ENCODE measurements around the gene IKBKE.

Gene IKBKE

GRCh38 chr1:206487970-206488369 is 17.7 kb downstream of the IKBKE start:
- POLR2A ChIA-PET, result interaction anchor here (0.7 kb wide), 1 partner anchor 157 kb away, joined by 3 read pairs; no protein-coding TSS in a partner anchor
- DNase-seq (ENCODE audit: extremely low spot score), result no peak
- CTCF ChIA-PET, result interaction anchor here (0.6 to 4.4 kb wide), 6 partner anchors 9 to 176 kb away, joined by 3 to 70 read pairs (median 4); no protein-coding TSS in a partner anchor
- no peak for TF ChIP-seq CTCF (IDR thresholded peaks at IDR 0.05; ENCODE audit: control extremely low read depth, extremely low read depth, low read depth, missing control alignments)

GRCh38 chr1:206488466-206488865 is 18.2 kb downstream of the IKBKE start:
- no peak for DNase-seq (ENCODE audit: extremely low spot score)
- ChIA-PET POLR2A (no interaction called here), CTCF (interaction anchor here (0.6 to 6.1 kb wide), 6 partner anchors 10 to 175 kb away, joined by 3 to 135 read pairs (median 18); partner anchors contain the start of gene IKBKE)
- TF ChIP-seq CTCF (IDR thresholded peaks at IDR 0.05; ENCODE audit: control extremely low read depth, extremely low read depth, low read depth, missing control alignments), result no peak

DNA sequence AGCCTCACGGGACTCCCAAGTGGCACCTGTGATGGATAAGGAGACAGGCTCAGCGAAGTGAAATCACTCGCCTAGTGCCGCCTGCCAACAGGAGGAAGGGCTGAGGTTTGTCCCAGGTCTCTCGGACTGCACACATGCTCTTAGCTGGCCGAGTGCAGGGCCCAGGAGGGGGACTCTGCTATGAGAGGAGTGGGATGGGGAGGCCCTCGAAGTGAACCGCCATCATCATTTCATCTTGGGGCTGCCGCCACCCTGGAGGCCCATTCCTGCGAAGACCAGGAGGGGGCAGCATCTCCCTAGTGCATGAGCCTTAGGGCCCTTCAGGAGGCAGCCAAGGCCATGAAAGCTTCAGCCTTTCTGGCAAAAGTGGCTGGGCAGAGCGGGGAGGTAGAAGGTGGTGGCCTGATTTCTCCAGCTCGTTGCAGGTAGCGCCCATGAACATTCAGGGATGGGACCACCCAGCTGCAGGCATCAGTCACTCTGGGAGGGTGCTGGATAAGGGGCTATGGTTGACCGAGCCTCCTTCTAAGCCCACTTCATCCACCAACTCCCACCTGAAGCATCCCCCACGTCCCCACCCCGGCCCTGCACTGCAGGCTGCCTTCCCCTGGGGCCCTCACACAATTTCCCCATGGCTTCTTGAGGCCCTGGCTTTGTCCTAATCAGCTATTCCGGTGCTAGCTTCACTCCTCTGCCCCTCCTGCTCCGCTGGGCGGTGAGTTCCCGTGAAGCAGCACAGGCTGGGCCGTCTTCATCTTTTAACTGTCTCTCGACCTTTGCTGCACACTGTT is 19.9 kb downstream of the IKBKE start:
- peak; percentile 83 for DNase-seq (ENCODE audit: extremely low spot score)
- POLR2A ChIA-PET, result no interaction called here
- peak; percentile 88 for TF ChIP-seq CTCF (IDR thresholded peaks at IDR 0.05; ENCODE audit: control extremely low read depth, extremely low read depth, low read depth, missing control alignments)
- CTCF ChIA-PET, result interaction anchor here (0.6 to 6.1 kb wide), 58 partner anchors 11 to 493 kb away, joined by 3 to 135 read pairs (median 5); partner anchors contain the start of genes IKBKE and RASSF5

DNA sequence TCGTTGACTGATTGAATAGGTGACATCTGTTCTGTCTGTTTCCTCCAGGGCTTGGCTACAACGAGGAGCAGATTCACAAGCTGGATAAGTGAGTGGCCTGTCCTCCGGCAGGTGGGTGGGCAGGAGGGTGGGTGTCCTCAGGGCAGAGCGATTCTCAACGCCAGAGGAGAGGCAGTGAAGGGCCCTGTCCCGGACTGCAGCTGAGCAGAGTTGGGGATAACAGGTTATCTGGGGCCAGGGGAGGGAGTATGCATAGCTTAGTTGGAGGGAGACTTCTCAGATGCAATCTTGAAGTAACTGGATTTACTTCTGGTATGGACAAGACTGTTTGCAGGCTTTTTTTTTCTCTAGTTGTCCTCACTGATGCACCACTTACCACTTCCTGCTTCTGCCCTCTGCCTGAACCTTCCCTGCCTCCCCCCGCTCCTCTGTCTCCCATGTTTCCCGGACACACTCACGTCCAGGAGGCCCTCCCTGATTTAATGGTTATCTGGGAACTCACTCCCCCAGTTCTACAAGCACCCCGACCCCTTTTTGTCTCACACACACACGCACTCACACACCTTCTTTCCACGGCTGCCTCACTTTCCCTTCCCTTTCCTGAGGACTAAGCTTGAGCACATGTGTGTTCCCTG is 20.6 kb downstream of the IKBKE start:
- DNase-seq (ENCODE audit: extremely low spot score), result no peak
- POLR2A ChIA-PET, result no interaction called here
- CTCF ChIA-PET, result interaction anchor here (0.6 to 6.1 kb wide), 51 partner anchors 11 to 492 kb away, joined by 3 to 135 read pairs (median 5); partner anchors contain the start of genes IKBKE and RASSF5
- no peak for TF ChIP-seq CTCF (IDR thresholded peaks at IDR 0.05; ENCODE audit: control extremely low read depth, extremely low read depth, low read depth, missing control alignments)

DNA sequence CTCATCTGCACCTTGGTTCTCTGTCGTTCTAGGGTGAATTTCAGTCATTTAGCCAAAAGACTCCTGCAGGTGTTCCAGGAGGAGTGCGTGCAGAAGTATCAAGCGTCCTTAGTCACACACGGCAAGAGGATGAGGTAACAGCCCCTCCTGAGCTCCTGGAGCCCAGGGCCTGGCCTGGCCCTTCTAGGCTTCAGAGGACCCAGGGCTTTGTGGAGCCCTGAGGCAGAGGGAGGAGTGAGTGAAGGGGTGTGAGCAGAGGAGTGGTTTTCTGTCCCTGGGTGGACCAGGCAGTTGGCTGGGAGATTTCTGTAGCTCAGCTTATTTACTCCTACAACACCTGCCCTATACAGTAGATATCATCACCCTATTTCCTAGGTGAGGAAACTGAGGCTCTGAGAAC is 21.3 kb downstream of the IKBKE start:
- POLR2A ChIA-PET, result no interaction called here
- no peak for TF ChIP-seq CTCF (IDR thresholded peaks at IDR 0.05; ENCODE audit: control extremely low read depth, extremely low read depth, low read depth, missing control alignments)
- no peak for DNase-seq (ENCODE audit: extremely low spot score)
- CTCF ChIA-PET, result interaction anchor here (1.1 to 6.1 kb wide), 17 partner anchors 10 to 172 kb away, joined by 3 to 135 read pairs (median 10); partner anchors contain the start of gene DYRK3

- no peak for TF ChIP-seq CTCF (IDR thresholded peaks at IDR 0.05; ENCODE audit: control extremely low read depth, extremely low read depth, low read depth, missing control alignments)
- no peak for DNase-seq (ENCODE audit: extremely low spot score)
- CTCF ChIA-PET, result interaction anchor here (0.9 to 15.7 kb wide), 12 partner anchors 12 to 171 kb away, joined by 3 to 179 read pairs (median 5); partner anchors contain the start of gene DYRK3
- POLR2A ChIA-PET, result no interaction called here
Observed at GRCh38 chr1:206492589-206492988, 22.3 kb downstream of the IKBKE start.
